GM11168 (cell line): ENCODE measurements around the gene NSG2.
"Not testable (repeated sequence)": the region's sequence is repeated elsewhere in the genome, so short reads cannot be mapped to it uniquely, and the experiment has no call there.

Experiments used
- in situ Hi-C: fragments of 300-500 bp; cut with MboI; formaldehyde crosslinking; loops from one replicate; pipeline ENCODE4 v1.12.0; 2022; ENCODE audit warnings: low sequenced_read_pairs; ENCODE audit not compliant: unreplicated experiment

The NSG2 gene

GRCh38 chr5:174045470-174046025 lies at the start of gene NSG2:
Gene NSG2, plus strand, starts transcription at chr5:174045706. Its CDS starts 1,050 bp downstream, at chr5:174046756.
- in situ Hi-C loops = loop anchor here (5.0 kb wide), 1 partner anchor 272 kb away; no protein-coding TSS in a partner anchor

- in situ Hi-C loops = no loop called here
Measured at GRCh38 chr5:173997331-173997730, 48.2 kb upstream of the NSG2 start.

GRCh38 chr5:173998531-173998930 lies 47.0 kb upstream of the NSG2 start:
- in situ Hi-C loops = no loop called here

- in situ Hi-C loops = no loop called here
Measured at GRCh38 chr5:174000076-174000475, 45.4 kb upstream of the NSG2 start.

- in situ Hi-C loops = no loop called here
Measured at GRCh38 chr5:174003795-174004194, 41.7 kb upstream of the NSG2 start.

GRCh38 chr5:174008922-174009321 lies 36.6 kb upstream of the NSG2 start:
- in situ Hi-C loops = no loop called here

- in situ Hi-C loops = no loop called here
Measured at GRCh38 chr5:174010365-174010764, 35.1 kb upstream of the NSG2 start.

GRCh38 chr5:174011441-174011840 lies 34.1 kb upstream of the NSG2 start:
- in situ Hi-C loops = no loop called here

GRCh38 chr5:174020069-174020927 lies 25.2 kb upstream of the NSG2 start:
- in situ Hi-C loops = not testable (repeated sequence)

GRCh38 chr5:174020928-174021304 lies 24.6 kb upstream of the NSG2 start:
- in situ Hi-C loops = no loop called here

GRCh38 chr5:174022384-174023095 lies 23.0 kb upstream of the NSG2 start:
- in situ Hi-C loops = no loop called here

- in situ Hi-C loops = no loop called here
Measured at GRCh38 chr5:174030286-174030685, 15.2 kb upstream of the NSG2 start.

- in situ Hi-C loops = loop anchor here (5.0 kb wide), 1 partner anchor 273 kb away; no protein-coding TSS in a partner anchor
Measured at GRCh38 chr5:174044466-174045254, 846 bp upstream of the NSG2 start.

GRCh38 chr5:174046558-174046957 lies 1.1 kb downstream of the NSG2 start:
- in situ Hi-C loops = loop anchor here (5.0 kb wide), 1 partner anchor 271 kb away; no protein-coding TSS in a partner anchor

GRCh38 chr5:174047472-174048099 lies 2.1 kb downstream of the NSG2 start:
- in situ Hi-C loops = loop anchor here (5.0 kb wide), 1 partner anchor 270 kb away; no protein-coding TSS in a partner anchor

GRCh38 chr5:174052636-174053035 lies 7.1 kb downstream of the NSG2 start:
- in situ Hi-C loops = no loop called here

- in situ Hi-C loops = no loop called here
Measured at GRCh38 chr5:174053905-174054304, 8.4 kb downstream of the NSG2 start.

GRCh38 chr5:174056064-174056847 lies 10.8 kb downstream of the NSG2 start:
- in situ Hi-C loops = no loop called here

- in situ Hi-C loops = no loop called here
Measured at GRCh38 chr5:174057206-174057605, 11.7 kb downstream of the NSG2 start.
